OCI-LY1 (cell line): ENCODE data around the gene CCK.

Experiments
- H2AFZ ChIP-seq: fragments of 200-600 bp; sonication (generic), shearing (Covaris generic); 2 replicates; pipeline ENCODE4 v1.6.0; 2014; ENCODE audit warnings: antibody characterized with exemption, mild to moderate bottlenecking, low read length
- H3F3A ChIP-seq: fragments of 200-600 bp; sonication (generic), shearing (Covaris generic); 2 replicates; pipeline ENCODE4 v1.6.0; 2014; ENCODE audit warnings: mild to moderate bottlenecking, antibody characterized with exemption, low read length, moderate library complexity; ENCODE audit not compliant: insufficient read depth
- H3K27ac ChIP-seq: fragments of 200-600 bp; sonication (generic); 2 replicates; pipeline ENCODE4 v1.5.1; 2014; ENCODE audit warnings: low read length, mixed run types, mild to moderate bottlenecking, low read depth; ENCODE audit not compliant: poor library complexity, severe bottlenecking
- H3K27me3 ChIP-seq: fragments of 200-600 bp; sonication (generic); 2 replicates; pipeline ENCODE4 v1.6.0; 2014; ENCODE audit warnings: antibody characterized with exemption, mild to moderate bottlenecking, low read length, moderate library complexity; ENCODE audit not compliant: insufficient read depth
- H3K36me3 ChIP-seq: fragments of 200-600 bp; sonication (generic); 2 replicates; pipeline ENCODE4 v1.6.1; 2014; ENCODE audit warnings: mild to moderate bottlenecking, antibody characterized with exemption, low read length, moderate library complexity, mixed read lengths; ENCODE audit not compliant: insufficient read depth
- H3K4me1 ChIP-seq: fragments of 200-600 bp; sonication (generic); 2 replicates; pipeline ENCODE4 v1.5.1; 2014; ENCODE audit warnings: mild to moderate bottlenecking, low read length, moderate library complexity; ENCODE audit not compliant: insufficient read depth, severe bottlenecking
- H3K4me2 ChIP-seq: fragments of 200-600 bp; sonication (generic), shearing (Covaris generic); 2 replicates; pipeline ENCODE4 v1.6.1; 2014; ENCODE audit warnings: low read length
- H3K4me3 ChIP-seq: fragments of 200-600 bp; sonication (generic); 2 replicates; pipeline ENCODE4 v1.5.1; 2014; ENCODE audit warnings: low read length, low read depth, mild to moderate bottlenecking, mixed read lengths; ENCODE audit not compliant: poor library complexity, severe bottlenecking
- H3K79me2 ChIP-seq: fragments of 200-600 bp; shearing (Covaris generic); 2 replicates; pipeline ENCODE4 v1.6.1; 2016; ENCODE audit warnings: mixed run types, low read length, mixed read lengths; ENCODE audit not compliant: insufficient read depth
- H3K9ac ChIP-seq: fragments of 200-600 bp; sonication (generic), shearing (Covaris generic); 2 replicates; pipeline ENCODE4 v1.6.1; 2014; ENCODE audit warnings: mild to moderate bottlenecking, low read length, mixed read lengths
- H3K9me2 ChIP-seq: fragments of 200-600 bp; sonication (generic), shearing (Covaris generic); 2 replicates; pipeline ENCODE4 v1.6.1; 2014; ENCODE audit warnings: low read depth, mild to moderate bottlenecking, low read length, mixed read lengths
- H3K9me3 ChIP-seq: fragments of 200-600 bp; shearing (Covaris generic); 2 replicates; pipeline ENCODE4 v1.6.1; 2014; ENCODE audit warnings: low read length, mixed read lengths
- H4K20me1 ChIP-seq: fragments of 200-600 bp; sonication (generic), shearing (Covaris generic); 2 replicates; pipeline ENCODE4 v1.6.0; 2016; ENCODE audit warnings: mild to moderate bottlenecking, low read length; ENCODE audit not compliant: insufficient read depth
- EZH2 ChIP-seq: fragments of 200-600 bp; sonication (generic), shearing (Covaris generic); IDR thresholded peaks from 2 replicates; pipeline ENCODE4 v1.8.0; 2017; ENCODE audit warnings: borderline replicate concordance, mixed run types, mild to moderate bottlenecking, antibody characterized with exemption, low read length, moderate library complexity, mixed read lengths
- TF ChIP-seq, protein P1 (sequence below): fragments of 200-600 bp; sonication (generic), shearing (Covaris generic); IDR thresholded peaks from 2 replicates; pipeline ENCODE4 v1.5.1; 2017; ENCODE audit warnings: mild to moderate bottlenecking, antibody characterized with exemption, low read length, moderate library complexity, mixed read lengths

Gene CCK

DNA sequence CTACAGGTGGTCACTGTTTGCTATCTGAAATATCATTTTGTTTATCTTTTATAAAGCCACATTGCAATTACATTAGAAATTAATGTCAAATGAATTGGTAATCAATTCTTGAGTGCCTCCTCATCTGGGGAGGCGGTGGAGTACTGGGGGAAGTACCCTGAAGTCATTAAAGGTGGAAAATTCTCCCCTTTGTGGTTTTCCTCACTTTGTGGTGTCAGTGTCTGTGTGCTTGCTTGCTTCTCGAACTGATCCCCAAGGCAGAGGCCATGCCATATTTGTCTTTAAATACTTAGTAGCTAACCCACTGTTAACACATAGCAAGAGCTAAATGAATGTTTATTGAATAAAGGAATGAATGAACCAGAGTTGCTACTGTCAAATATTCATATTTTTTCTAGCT is 40.5 kb upstream of the CCK start:
- H3K4me3 ChIP-seq, result no peak overlapping the region

DNA sequence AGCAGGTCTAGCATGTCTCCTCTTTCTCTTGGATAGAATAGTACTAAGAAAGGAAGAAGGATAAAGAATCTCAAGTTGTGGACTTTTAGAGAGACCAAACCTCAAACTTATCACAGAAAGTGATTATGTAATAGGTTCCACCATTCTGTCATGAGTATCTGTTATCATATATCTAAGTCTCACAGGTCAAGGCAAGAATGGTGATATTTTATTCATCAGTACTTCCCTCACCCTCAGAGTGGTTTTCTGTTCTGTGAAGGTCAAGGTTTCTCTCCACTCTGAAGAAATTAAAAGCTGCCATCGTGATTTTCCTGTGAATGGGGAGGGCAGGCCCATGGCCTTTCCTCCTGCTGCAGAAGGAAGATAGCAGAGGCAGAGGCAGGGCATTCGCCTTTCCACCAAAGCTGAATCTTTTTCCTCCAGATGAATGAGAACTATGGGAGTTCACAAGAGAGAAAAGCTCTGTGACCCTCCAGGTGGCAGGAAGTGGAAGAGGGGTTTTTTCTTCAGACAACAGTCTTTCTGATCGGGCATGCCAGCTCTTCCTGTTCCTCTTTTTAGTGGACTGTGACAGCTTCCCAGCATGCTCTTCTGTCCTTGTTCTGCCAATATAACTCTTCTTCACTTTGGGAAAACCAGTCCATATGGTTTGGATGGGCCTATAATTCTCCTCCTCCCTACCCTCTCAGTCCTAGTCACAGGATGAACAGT is 37.1 kb upstream of the CCK start:
- no peaks in the 10 kb centered on the region for H3K36me3 ChIP-seq
- H3K27ac ChIP-seq, result no peak overlapping the region
- no peak overlapping the region for H3K4me2 ChIP-seq
- H3K4me3 ChIP-seq, result no peak overlapping the region
- no peak overlapping the region for H2AFZ ChIP-seq
- TF ChIP-seq, protein P1, sequence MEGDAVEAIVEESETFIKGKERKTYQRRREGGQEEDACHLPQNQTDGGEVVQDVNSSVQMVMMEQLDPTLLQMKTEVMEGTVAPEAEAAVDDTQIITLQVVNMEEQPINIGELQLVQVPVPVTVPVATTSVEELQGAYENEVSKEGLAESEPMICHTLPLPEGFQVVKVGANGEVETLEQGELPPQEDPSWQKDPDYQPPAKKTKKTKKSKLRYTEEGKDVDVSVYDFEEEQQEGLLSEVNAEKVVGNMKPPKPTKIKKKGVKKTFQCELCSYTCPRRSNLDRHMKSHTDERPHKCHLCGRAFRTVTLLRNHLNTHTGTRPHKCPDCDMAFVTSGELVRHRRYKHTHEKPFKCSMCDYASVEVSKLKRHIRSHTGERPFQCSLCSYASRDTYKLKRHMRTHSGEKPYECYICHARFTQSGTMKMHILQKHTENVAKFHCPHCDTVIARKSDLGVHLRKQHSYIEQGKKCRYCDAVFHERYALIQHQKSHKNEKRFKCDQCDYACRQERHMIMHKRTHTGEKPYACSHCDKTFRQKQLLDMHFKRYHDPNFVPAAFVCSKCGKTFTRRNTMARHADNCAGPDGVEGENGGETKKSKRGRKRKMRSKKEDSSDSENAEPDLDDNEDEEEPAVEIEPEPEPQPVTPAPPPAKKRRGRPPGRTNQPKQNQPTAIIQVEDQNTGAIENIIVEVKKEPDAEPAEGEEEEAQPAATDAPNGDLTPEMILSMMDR, result no peak
- no peak for TF ChIP-seq EZH2
- H3K4me1 ChIP-seq, result no peaks in the 10 kb centered on the region
- no peaks in the 10 kb centered on the region for H4K20me1 ChIP-seq
- H3K9me3 ChIP-seq, result no peaks in the 10 kb centered on the region
- H3K79me2 ChIP-seq, result no peaks in the 10 kb centered on the region
- H3K9ac ChIP-seq, result no peak overlapping the region
- no peaks in the 10 kb centered on the region for H3F3A ChIP-seq
- no peaks in the 10 kb centered on the region for H3K27me3 ChIP-seq
- H3K9me2 ChIP-seq, result no peaks in the 10 kb centered on the region

More for the DNA sequence above, 40.5 kb upstream of the CCK start:
- Histone ChIP-seq H3K27ac (no peak overlapping the region), H3K9me2 (no peaks in the 10 kb centered on the region), H3K9ac (no peak overlapping the region), H3K79me2 (no peaks in the 10 kb centered on the region), H3K36me3 (no peaks in the 10 kb centered on the region), H3F3A (no peaks in the 10 kb centered on the region), H3K27me3 (no peaks in the 10 kb centered on the region), H3K4me2 (no peak overlapping the region), H3K4me1 (no peaks in the 10 kb centered on the region), H3K9me3 (no peaks in the 10 kb centered on the region), H2AFZ (no peak overlapping the region), H4K20me1 (no peaks in the 10 kb centered on the region)
- TF ChIP-seq, protein P1, result no peak
- TF ChIP-seq EZH2, result no peak

DNA sequence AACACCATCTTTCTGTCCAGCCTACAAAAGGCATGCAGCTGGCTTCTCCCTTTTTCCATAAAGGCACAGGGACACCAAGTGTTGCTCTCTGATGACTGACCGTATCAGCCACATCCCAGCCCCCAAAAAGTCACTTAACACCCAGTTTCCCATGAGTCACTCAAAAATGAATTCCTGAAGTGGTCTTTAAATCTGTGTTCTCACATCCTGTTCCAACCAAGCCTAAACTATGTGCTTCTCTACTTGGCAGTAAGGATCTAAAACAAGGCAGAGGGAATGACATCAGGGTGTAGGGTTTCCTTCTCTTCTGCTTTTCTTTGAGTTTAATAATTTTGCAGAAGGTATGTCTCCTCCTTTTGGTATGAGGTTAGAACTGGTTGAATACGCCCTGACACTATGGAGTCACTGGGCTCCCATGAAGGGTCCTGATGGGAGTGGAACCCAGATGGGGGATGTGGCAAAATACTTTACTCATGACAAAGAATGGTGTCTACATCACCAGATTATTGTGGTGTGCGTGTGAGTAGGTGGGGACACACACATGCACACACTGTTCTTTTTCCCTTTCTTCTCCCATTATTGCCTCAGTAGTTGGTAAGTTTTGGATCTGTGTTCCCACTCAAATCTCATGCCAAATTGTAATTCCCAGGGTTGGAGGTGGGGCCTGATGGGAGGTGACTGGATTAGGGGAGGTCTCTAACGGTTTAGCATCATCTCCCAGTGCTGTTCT is 35.6 kb upstream of the CCK start:
- no peak overlapping the region for H2AFZ ChIP-seq
- no peaks in the 10 kb centered on the region for H3F3A ChIP-seq
- H3K9ac ChIP-seq, result no peak overlapping the region
- no peaks in the 10 kb centered on the region for H4K20me1 ChIP-seq
- TF ChIP-seq, protein P1, result no peak
- TF ChIP-seq EZH2, result no peak
- no peaks in the 10 kb centered on the region for H3K36me3 ChIP-seq
- no peaks in the 10 kb centered on the region for H3K4me1 ChIP-seq
- H3K9me2 ChIP-seq, result no peaks in the 10 kb centered on the region
- no peak overlapping the region for H3K4me3 ChIP-seq
- no peak overlapping the region for H3K27ac ChIP-seq
- no peaks in the 10 kb centered on the region for H3K9me3 ChIP-seq
- no peaks in the 10 kb centered on the region for H3K79me2 ChIP-seq
- H3K27me3 ChIP-seq, result no peaks in the 10 kb centered on the region
- H3K4me2 ChIP-seq, result no peak overlapping the region
